D341Med (cell line): ENCODE data around the gene SLFN11.
"Not testable (repeated sequence)": the region's sequence is repeated elsewhere in the genome, so short reads cannot be mapped to it uniquely, and the experiment has no call there.

Source experiments
- DNase-seq: peaks from one replicate; pipeline ENCODE4 v3.0.0; 2012; ENCODE audit warnings: low spot score

Gene SLFN11

GRCh38 chr17:35373534-35373983 lies at the start of gene SLFN11:
Gene SLFN11 (minus strand): TSS chr17:35373621. CDS start chr17:35363807, 9,814 bp downstream.
- DNase-seq, result peak; percentile 46

- not testable (repeated sequence) for DNase-seq
Observed at GRCh38 chr17:35421069-35421468, 47.6 kb upstream of the SLFN11 start.

DNA sequence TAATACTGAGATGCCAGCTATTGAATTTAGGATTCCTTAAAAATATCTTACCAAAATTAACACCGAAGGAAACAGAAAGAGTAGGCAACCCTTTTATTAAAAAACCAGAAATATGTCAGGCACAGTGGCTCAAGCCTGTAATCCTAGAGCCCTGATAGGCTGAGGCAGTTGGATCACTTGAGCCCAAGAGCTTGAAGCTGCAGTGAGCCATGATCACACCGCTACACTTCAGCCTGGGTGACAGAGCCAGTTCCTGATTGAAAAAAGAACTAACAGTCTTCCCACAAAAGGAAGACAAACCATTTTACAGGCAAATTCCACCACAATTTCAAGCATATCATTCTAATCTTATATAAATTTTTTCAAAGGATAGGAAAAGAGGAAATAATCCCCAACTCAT lies 43.2 kb upstream of the SLFN11 start:
- DNase-seq, result no peak

- DNase-seq, result not testable (repeated sequence)
Observed at GRCh38 chr17:35414707-35415106, 41.3 kb upstream of the SLFN11 start.

DNA sequence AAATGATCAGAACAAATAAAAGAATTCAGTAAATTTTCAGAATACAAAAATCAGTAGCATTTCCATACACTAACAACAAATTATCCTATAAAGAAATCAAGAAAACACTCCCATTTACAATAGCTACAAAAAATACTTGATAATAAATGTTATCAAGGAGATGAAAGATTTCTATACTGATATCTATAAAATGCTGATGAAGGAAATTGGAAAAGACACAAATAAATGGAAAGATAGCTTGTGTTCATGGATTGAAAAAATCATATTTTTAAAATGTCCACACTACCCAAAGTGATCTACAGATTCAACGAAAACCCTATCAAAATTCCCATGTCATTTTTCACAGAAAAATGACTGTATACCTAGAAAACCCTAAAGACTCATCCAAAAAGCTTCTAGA lies 40.8 kb upstream of the SLFN11 start:
- DNase-seq, result no peak

GRCh38 chr17:35407531-35407930 lies 34.1 kb upstream of the SLFN11 start:
- DNase-seq, result no peak

DNA sequence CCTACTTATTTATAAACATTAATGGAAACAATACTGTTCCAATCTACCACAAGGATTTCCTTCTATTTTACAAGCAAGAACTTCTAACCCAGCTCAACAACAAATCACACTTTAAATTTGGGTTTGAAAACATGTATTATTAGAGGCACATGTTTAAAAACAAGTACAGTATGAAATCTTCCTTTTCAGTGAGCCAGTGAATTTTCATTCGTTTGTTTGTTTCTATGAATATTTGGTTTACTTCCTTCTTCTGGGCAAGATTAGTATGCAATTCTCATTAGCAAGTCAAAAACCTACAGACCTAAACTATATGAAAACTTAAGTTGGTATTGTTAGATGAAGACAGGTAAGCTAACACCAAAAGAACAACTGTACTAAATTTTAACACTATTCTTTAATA lies 33.1 kb upstream of the SLFN11 start:
- no peak for DNase-seq

DNA sequence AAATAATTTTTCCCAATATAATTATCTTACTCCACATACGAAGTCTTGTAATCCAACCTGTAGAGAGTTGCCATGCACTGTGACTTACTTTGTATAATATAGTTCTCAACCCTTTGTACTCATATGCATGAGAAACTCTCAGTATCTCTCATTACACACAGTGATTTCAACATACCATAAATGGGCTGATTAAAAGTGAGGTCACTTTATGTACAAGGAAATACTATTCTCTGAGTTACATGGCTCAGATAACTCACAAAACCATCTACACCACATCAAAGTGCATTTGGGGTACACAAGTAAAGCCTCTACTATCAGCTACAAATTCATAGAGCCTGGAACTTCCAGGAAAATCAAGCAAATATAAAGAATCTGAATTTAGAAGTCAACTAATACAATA lies 30.9 kb upstream of the SLFN11 start:
- no peak for DNase-seq

DNA sequence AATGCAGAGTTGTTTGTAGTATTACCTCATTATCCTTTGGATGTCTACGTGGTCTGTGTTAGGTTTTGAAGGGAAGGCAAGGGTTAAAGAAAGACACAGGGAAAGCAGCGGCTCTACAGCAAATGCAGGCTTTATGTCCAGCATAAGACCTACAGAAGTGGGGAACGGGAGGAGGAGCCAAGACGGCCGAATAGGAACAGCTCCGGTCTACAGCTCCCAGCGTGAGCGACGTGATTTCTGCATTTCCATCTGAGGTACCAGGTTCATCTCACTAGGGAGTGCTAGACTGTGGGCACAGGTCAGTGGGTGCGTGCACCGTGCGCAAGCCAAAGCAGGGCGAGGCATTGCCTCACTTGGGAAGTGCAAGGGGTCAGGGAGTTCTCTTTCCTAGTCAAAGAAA lies 20.4 kb upstream of the SLFN11 start:
- not testable (repeated sequence) for DNase-seq

DNA sequence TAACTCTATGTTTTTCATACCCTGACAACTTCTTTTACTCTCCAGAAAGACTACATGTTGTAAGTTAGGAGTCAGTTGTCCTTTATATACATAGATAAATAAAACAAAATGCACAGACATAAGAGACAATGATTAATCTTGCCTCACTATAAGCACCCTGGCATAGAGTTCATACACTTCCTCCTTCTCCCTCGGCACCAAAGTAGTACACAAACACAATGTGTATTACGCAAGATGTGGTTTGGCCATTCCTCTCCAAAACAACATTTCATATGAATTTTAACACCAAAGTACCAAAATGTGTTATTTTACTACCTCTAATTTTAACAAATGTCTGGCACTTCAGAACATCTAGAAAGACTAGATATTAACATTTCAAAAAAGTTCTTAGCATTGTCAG lies 17.2 kb upstream of the SLFN11 start:
- no peak for DNase-seq

- no peak for DNase-seq
Observed at GRCh38 chr17:35390156-35390555, 16.7 kb upstream of the SLFN11 start.

DNA sequence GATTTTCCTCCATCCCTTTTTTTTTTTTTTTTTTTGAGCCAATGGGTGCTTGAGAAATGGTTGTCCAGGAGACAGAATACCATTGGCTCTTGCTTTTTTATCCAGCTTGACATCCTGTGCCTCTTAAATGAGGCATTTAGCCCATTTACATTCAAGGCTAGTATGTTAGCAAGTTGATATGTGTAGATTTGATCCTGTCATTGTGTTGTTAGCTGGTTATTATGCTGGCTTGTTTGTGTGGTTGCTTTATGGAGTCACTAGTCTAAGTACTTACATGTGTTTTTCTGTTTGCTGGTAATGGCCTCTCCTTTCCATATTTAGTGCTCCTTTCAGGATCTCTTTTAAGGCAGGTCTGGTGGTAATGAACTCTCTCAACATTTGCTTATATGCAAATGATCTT lies 14.1 kb upstream of the SLFN11 start:
- no peak for DNase-seq

DNA sequence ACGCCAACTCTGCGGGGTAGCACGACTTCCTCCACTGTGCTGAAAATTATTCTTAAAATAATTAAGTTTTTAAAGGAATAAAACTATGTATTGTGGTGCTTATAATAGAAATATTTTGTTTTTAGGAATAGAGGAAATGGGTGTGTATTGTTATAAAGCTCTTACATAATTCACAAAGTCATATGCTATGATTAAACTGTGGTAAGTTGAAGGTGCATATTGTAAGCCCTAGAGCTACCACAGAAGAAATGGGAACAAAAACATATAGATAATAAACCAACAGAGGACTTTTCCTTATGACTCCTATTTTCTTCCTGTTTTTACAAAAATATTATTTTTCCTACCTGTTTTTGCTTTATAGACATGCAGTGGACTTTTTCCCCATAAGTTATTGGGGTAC lies 4.3 kb upstream of the SLFN11 start:
- no peak for DNase-seq

DNA sequence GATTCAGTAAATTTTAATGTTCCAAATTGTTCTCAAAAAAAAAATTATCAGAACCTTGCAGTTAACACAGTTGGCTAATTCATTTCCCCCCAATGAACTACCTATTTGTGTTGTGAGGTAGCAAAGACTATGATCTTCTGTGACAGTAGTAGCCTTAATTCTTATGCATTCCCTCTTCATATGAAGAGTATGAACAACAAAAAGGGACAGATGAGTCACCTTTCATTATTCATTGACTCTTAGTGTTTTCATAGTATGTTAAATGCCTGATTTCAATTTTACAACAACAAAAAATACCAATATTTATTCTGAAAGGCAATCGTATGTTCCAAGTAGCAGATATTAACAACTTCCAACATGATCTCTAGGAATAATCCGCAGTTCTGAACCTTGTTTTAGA lies 3.6 kb upstream of the SLFN11 start:
- no peak for DNase-seq

DNA sequence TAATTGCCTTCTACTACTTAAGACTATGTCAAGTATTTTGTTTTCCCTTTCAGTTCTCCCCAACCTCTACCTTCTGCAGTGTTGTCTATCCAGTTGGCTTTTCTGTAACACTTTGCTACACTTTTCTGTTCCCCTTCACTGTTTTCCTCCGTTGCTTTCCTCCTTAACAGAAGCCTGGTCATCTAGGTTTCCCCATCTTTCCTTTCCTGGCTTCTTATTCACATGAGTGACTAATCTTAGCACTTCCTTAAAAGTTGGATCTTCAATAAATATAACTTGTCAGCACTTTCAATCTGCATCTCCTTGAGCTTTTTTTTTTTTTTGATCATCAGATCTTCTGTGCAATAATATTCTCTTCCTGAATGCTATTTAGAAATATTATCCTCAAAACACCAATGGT lies 2.8 kb upstream of the SLFN11 start:
- DNase-seq, result no peak

DNA sequence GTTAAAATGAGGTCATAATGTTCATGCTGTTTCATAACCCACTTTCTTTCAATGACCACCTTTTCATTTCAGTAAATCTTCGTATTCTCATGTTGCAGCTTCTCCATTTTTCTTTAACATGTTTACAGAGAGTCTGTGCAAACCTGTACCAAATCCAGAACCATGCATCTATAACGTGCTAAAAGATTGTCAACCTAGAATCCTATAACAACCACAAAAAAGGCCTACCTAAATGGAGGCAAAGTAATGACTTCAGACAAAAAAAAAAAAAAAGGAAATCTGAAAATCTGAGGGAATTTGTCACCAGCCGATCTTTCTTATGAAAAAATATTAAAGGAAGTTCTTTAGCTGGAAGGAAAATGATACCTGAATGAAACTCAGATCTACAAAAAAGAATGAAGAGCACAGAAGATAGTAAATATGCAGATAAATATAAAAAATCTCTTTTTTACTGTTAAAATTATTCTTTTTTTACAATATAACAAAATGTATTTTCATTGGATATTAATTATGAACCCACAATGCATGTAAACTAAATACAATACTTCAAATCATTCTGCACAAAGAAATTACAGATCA lies 1.4 kb upstream of the SLFN11 start:
- DNase-seq, result no peak

GRCh38 chr17:35373984-35374765 lies 754 bp upstream of the SLFN11 start:
- DNase-seq, result peak; percentile 60

GRCh38 chr17:35372846-35373533 lies 431 bp downstream of the SLFN11 start:
- DNase-seq, result peak; percentile 42

- DNase-seq, result no peak
Observed at GRCh38 chr17:35371934-35372333, 1.5 kb downstream of the SLFN11 start.

- no peak for DNase-seq
Observed at GRCh38 chr17:35368081-35368830, 5.2 kb downstream of the SLFN11 start.

DNA sequence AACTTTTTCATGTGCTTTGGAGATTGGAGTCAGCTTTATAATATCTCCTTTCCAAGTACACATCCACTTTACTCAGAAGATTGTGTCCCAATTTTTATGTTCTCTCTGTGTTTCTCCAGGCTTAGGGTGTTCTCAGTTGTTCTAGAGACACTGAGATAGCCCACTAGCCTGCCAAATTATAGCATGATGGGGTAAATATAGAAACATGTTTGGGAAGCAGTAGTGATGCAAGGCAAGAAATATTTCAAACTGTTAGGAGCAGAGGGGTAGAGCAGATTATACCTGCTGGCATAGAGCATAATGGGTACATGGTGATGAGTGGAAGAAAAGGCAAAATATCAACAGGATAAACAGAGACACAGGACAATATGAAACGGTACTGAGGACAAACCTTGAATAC lies 12.4 kb downstream of the SLFN11 start:
- DNase-seq, result no peak

- DNase-seq, result no peak
Observed at GRCh38 chr17:35359398-35359797, 14.0 kb downstream of the SLFN11 start.
